Hippocampal formation (tissue), 2 donors: ENCODE data around the gene PLIN1.
"Not testable (repeated sequence)": the region's sequence is repeated elsewhere in the genome, so short reads cannot be mapped to it uniquely, and the experiment has no call there.

Source experiments
- DNase-seq, 2 donors: peaks; one replicate each; lab custom pipeline; 2025; lab: John Stamatoyannopoulos, UW

Gene PLIN1, protein sequence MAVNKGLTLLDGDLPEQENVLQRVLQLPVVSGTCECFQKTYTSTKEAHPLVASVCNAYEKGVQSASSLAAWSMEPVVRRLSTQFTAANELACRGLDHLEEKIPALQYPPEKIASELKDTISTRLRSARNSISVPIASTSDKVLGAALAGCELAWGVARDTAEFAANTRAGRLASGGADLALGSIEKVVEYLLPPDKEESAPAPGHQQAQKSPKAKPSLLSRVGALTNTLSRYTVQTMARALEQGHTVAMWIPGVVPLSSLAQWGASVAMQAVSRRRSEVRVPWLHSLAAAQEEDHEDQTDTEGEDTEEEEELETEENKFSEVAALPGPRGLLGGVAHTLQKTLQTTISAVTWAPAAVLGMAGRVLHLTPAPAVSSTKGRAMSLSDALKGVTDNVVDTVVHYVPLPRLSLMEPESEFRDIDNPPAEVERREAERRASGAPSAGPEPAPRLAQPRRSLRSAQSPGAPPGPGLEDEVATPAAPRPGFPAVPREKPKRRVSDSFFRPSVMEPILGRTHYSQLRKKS

GRCh38 chr15:89679212-89679611 lies at the start of gene PLIN1:
Gene PLIN1, minus strand, starts transcription at chr15:89679367. Its CDS starts 1,878 bp downstream, at chr15:89677489.
- no peak for DNase-seq

- DNase-seq: no peak
Measured at GRCh38 chr15:89728254-89728653, 49.1 kb upstream of the PLIN1 start.

- no peak for DNase-seq
Measured at GRCh38 chr15:89725064-89725463, 45.9 kb upstream of the PLIN1 start.

DNA sequence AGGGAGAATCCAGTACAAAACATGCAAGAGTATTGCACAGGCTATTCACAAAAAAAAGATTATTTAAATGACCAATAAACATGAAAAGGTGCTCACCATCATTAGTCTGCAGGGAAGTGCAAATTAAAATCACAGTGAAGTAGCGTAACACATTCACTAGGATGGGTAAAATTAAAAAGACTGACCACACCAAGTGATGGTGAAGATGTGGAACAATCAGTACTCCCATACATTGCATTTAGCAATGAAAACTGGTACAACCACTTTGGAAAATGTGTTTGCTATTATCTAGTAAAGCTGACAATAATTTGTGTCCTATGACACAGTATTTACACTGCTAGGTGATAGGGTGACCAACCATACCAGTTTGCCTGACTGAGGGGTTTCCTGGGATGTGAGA lies 45.5 kb upstream of the PLIN1 start:
- DNase-seq: no peak

- no peak for DNase-seq
Measured at GRCh38 chr15:89723031-89723430, 43.9 kb upstream of the PLIN1 start.

DNA sequence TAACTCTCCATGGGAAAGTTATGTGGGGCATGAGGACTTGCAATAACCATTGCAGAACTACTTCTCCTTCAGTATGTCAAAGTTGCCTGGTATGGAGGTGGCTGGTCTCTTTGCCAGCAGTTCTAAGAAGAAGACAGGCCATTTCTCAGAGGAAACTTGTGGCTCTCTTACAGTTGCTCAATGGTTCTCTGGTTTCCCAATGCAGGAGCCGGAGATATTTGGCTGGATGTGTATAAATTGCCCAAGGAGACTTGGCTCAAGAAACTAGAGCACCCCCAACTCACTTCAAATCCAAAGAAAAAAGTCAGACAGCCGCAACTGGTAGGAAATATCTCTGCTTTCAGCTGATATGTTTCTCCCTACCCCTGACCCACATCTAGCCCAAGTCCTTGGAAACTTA lies 35.6 kb upstream of the PLIN1 start:
- no peak for DNase-seq

DNA sequence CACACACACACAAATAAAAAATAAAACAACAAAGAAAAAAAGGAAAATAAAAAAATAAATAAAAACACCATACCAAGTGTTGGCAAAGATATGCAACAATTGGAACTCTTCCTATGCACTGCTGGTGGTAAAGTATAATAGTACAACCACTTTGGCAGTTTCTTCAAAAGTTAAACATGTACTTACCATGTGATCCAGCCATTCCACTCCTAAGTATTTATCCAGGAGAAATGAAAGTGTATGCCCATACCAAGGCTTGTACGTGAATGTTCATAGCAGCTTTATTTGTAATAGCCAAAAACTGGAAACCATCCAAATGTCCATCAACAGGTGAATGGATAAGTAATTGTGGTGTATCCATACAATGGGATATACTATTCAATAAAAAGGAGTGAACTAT lies 28.4 kb upstream of the PLIN1 start:
- no peak for DNase-seq

GRCh38 chr15:89704411-89704810 lies 25.2 kb upstream of the PLIN1 start:
- no peak for DNase-seq

DNA sequence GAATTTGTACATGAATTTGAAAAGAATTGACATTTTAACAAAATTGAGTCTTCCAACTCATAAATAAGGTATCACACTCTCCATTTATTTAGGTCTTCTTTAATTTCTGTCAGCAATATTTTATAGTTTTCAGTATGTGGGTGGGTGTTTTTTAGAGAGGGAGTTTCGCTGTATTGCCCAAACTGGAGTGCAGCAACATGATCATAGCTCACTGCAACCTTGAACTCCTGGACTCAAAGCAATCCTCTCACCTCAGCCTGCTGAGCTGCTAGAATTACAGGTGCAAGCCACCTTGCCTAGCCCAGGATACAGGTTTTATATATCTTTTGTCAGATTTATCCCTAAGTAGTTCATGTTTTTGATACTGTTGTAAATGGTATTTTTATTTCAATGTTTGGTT lies 16.0 kb upstream of the PLIN1 start:
- DNase-seq: no peak

DNA sequence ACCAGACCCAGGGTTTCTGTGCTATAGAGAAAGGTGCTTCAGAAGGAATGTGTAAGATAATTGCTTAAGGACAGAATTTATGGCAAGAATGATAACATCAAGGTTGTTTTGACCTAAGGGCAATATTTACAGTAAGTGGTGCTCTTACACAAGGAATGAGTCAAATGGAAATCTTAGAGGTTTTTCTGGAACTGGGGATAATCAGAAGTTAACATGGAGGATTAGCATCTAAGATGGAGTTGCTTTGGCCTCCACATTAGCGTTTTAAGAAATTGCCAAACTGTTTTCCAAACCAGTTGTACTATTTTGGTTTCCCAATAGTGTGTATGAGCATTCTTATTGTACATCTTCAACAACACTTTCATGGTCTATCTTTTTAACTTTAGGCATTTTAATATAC lies 14.5 kb upstream of the PLIN1 start:
- DNase-seq: no peak

DNA sequence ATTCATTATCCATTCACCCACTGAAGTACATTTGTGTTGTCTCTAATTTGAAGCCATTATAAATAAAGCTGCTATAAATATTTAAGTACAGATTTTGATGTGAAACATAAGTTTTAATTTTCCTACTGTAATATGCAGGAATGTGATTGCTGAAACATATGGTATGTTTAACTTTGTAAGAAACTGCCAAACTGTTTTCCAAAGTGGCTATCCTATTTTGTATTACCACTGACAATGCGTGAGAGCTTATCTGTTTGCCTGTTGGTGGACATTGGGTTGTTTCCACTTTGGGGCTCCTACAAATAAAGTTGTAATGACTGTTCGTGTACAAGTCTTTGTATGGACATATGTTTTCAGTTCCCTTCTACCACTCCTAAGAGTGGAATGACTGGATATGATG lies 13.9 kb upstream of the PLIN1 start:
- no peak for DNase-seq

- peak; percentile 20 to 45 for DNase-seq
Measured at GRCh38 chr15:89690276-89691218, 11.4 kb upstream of the PLIN1 start, which contains the start of the genes PEX11A and WDR93. Gene PEX11A, minus strand, starts transcription at chr15:89690754. Its CDS starts 122 bp downstream, at chr15:89690632. Gene WDR93, plus strand, starts transcription at chr15:89690811. Its CDS starts 10,936 bp downstream, at chr15:89701747.

- not testable (repeated sequence) for DNase-seq
Measured at GRCh38 chr15:89689930-89690275, 10.7 kb upstream of the PLIN1 start.

- no peak for DNase-seq
Measured at GRCh38 chr15:89686522-89686921, 7.4 kb upstream of the PLIN1 start.

DNA sequence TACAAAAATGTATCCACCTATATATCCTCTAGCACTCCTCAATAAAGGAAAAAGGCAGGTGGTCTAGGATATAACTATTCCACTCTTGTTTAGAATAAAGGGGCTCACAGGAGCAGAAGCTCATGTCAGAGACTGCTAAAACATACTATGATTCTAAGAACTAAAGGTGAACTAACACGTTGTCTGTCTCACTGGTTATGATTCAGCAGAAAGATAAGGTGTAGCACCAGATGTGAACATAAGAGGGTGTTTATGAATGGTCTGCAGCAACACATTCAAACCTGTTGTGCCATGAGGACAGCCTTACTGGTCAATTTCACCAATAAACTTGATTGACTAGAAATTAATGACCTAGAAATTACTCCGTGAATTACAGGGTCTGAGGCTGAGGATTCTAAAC lies 6.8 kb upstream of the PLIN1 start:
- no peak for DNase-seq

DNA sequence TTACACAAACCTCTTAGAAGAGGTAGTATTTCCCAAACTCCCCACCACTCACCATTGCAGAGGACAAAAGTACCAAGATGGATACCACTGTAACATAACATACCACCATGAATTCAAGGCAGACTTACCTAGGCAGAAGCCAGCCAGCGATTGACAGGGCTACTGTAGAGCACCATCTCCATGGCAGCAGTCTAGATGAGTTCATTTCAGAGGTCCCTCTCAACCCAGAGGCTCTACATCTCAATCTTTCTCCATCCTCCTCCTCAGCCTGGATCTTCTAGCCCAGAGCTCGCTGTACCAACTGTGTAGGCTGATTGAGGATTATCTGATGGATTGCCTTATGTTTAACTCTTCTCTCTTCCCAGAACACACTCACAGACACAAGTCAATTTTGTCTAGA lies 2.0 kb upstream of the PLIN1 start:
- DNase-seq: no peak

DNA sequence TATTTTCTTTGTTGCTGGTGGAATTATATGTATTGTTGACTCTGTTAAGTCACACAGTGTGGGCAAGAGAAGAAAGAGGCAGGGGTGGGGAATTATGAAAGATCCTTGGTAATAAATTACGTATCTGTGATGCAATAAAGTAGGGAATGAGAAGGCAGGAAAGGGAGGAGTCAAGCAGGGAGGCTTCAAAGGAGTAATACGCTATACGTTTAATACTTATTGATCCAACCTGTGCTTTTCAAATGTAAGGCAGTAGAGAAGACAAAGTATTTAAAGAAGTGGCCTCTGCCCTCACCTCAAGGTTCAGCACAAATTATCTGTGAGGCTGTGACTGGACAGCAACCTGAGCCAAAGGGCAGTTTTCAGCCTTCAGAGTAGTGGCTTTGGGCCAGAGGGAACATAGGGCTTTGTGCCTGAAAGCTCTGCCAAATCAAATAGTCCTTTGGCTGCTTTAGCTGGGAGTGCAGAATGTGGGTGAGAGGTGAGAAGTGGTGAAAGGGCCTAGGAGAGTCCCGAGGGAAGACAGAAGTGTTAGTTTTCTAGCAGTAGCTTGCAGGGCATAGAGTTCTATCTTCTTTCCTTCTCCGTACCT lies 1.2 kb upstream of the PLIN1 start:
- peak in 1 of 2 donors; percentile 63 for DNase-seq

GRCh38 chr15:89677381-89677780 lies 1.8 kb downstream of the PLIN1 start:
- DNase-seq: no peak

GRCh38 chr15:89675606-89676005 lies 3.6 kb downstream of the PLIN1 start:
- no peak for DNase-seq

DNA sequence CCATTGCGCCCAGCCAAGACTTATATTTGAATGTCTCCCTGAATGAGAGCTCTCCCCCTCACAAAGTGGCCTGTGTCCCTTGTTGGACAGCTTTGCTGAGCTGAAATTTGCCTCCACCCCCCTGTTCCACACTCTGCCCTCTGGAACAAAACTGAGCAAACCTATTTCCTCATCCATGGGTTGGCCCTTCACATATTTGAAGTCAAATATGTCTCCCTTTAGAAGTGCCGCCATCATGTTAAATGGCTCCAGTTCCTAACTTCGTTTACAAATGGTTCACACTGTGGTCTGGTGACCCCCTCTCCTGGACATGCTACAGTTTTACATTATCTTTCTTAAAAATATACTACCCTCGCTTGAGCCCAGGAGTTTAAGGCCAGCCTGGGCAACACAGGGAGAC lies 4.6 kb downstream of the PLIN1 start:
- no peak for DNase-seq

- no peak for DNase-seq
Measured at GRCh38 chr15:89673165-89673512, 6.0 kb downstream of the PLIN1 start.
